Activated CD4-positive, alpha-beta T cell treated with anti-CD3 and anti-CD28 coated beads, Interleukin-2, Interleukin-4, amounts not matched to agents 100 ng/mL and 50 ng/mL, durations not matched to agents 16 hours and 8 hours (primary cell): ENCODE results near the gene FOXF1.

Source experiments
- DNase-seq: peaks from one replicate; pipeline ENCODE4 v3.0.0-alpha.2; 2020; ENCODE audit warnings: low spot score

The FOXF1 gene

GRCh38 chr16:86510465-86511261 is at the start of gene FOXF1:
FOXF1 (plus strand) TSS chr16:86510527; CDS start chr16:86510570, 43 bp downstream.
- no peak for DNase-seq

- DNase-seq, result no peak
These were observed 49.3 kb upstream of the FOXF1 start for GRCh38 chr16:86461037-86461436.

- no peak for DNase-seq
These were observed 47.8 kb upstream of the FOXF1 start for GRCh38 chr16:86462334-86463084.

- DNase-seq, result no peak
These were observed 46.3 kb upstream of the FOXF1 start for GRCh38 chr16:86464044-86464443.

- DNase-seq, result no peak
These were observed 44.9 kb upstream of the FOXF1 start for GRCh38 chr16:86465434-86465833.

GRCh38 chr16:86466696-86467406 is 43.5 kb upstream of the FOXF1 start:
- no peak for DNase-seq

GRCh38 chr16:86467490-86467889 is 42.8 kb upstream of the FOXF1 start:
- DNase-seq, result no peak

- no peak for DNase-seq
These were observed 39.4 kb upstream of the FOXF1 start for GRCh38 chr16:86470964-86471363.

- no peak for DNase-seq
These were observed 38.4 kb upstream of the FOXF1 start for GRCh38 chr16:86471896-86472295.

GRCh38 chr16:86472366-86472765 is 38.0 kb upstream of the FOXF1 start:
- DNase-seq, result no peak

GRCh38 chr16:86476956-86477534 is 33.3 kb upstream of the FOXF1 start:
- DNase-seq, result no peak

- no peak for DNase-seq
These were observed 32.7 kb upstream of the FOXF1 start for GRCh38 chr16:86477642-86478041.

- DNase-seq, result no peak
These were observed 31.5 kb upstream of the FOXF1 start for GRCh38 chr16:86478779-86479178.

GRCh38 chr16:86479419-86479818 is 30.9 kb upstream of the FOXF1 start:
- DNase-seq, result no peak

GRCh38 chr16:86480444-86480843 is 29.9 kb upstream of the FOXF1 start:
- DNase-seq, result no peak

GRCh38 chr16:86481607-86482006 is 28.7 kb upstream of the FOXF1 start:
- DNase-seq, result no peak

GRCh38 chr16:86484240-86484639 is 26.1 kb upstream of the FOXF1 start:
- DNase-seq, result no peak

- no peak for DNase-seq
These were observed 24.6 kb upstream of the FOXF1 start for GRCh38 chr16:86485746-86486145.

- no peak for DNase-seq
These were observed 19.3 kb upstream of the FOXF1 start for GRCh38 chr16:86490859-86491639.

GRCh38 chr16:86491640-86492023 is 18.7 kb upstream of the FOXF1 start:
- DNase-seq, result no peak

- DNase-seq, result no peak
These were observed 17.9 kb upstream of the FOXF1 start for GRCh38 chr16:86492267-86492960.
